DOHH2 (cell line): Measurements from ENCODE around the gene BPI.

Experiments
- H3F3A ChIP-seq: fragments of 200-600 bp; sonication (generic), shearing (Covaris generic); 2 replicates; pipeline ENCODE4 v1.6.0; 2016; ENCODE audit warnings: antibody characterized with exemption, mild to moderate bottlenecking; ENCODE audit not compliant: control insufficient read depth, insufficient read depth
- H3K27ac ChIP-seq: fragments of 200-600 bp; sonication (generic); 2 replicates; pipeline ENCODE4 v1.5.1; 2014; ENCODE audit warnings: low read depth, mild to moderate bottlenecking, low read length, moderate library complexity
- H3K27me3 ChIP-seq: fragments of 200-600 bp; sonication (generic); 2 replicates; pipeline ENCODE4 v1.6.1; 2014; ENCODE audit warnings: mild to moderate bottlenecking, low read length, mixed read lengths; ENCODE audit not compliant: control insufficient read depth
- H3K36me3 ChIP-seq: fragments of 200-600 bp; sonication (generic); 2 replicates; pipeline ENCODE4 v1.6.1; 2014; ENCODE audit warnings: mild to moderate bottlenecking, low read length, moderate library complexity, mixed read lengths; ENCODE audit not compliant: control insufficient read depth
- H3K4me1 ChIP-seq: fragments of 200-600 bp; sonication (generic); 2 replicates; pipeline ENCODE4 v1.6.1; 2014; ENCODE audit warnings: mild to moderate bottlenecking, low read length, mixed read lengths; ENCODE audit not compliant: control insufficient read depth
- H3K4me2 ChIP-seq: fragments of 200-600 bp; sonication (generic); 2 replicates; pipeline ENCODE4 v1.6.0; 2014; ENCODE audit warnings: mild to moderate bottlenecking, low read length, moderate library complexity
- H3K4me3 ChIP-seq: fragments of 200-600 bp; sonication (generic); 2 replicates; pipeline ENCODE4 v1.5.1; 2014; ENCODE audit warnings: mild to moderate bottlenecking, low read length, mixed read lengths
- H3K79me2 ChIP-seq: fragments of 200-600 bp; sonication (generic); 2 replicates; pipeline ENCODE4 v1.6.1; 2014; ENCODE audit warnings: mild to moderate bottlenecking, low read length, mixed read lengths; ENCODE audit not compliant: control insufficient read depth
- H3K9me2 ChIP-seq: fragments of 200-600 bp; sonication (generic); replicated peaks from 2 replicates; pipeline ENCODE4 v1.6.1; 2014; ENCODE audit warnings: mild to moderate bottlenecking, low read length, mixed read lengths; ENCODE audit not compliant: control insufficient read depth
- H3K9me3 ChIP-seq: fragments of 200-600 bp; sonication (generic); 2 replicates; pipeline ENCODE4 v1.6.1; 2014; ENCODE audit warnings: antibody characterized with exemption, low read length, mixed read lengths; ENCODE audit not compliant: control insufficient read depth, insufficient read depth
- H4K20me1 ChIP-seq: fragments of 200-600 bp; sonication (generic); 2 replicates; pipeline ENCODE4 v1.6.0; 2014; ENCODE audit warnings: low read depth, mild to moderate bottlenecking, antibody characterized with exemption, low read length, moderate library complexity; ENCODE audit not compliant: control insufficient read depth, insufficient read depth
- CTCF ChIP-seq: fragments of 200-600 bp; sonication (generic); IDR thresholded peaks from one replicate; pipeline ENCODE4 v1.5.1; 2014; ENCODE audit warnings: antibody characterized with exemption, mild to moderate bottlenecking, low read depth, low read length; ENCODE audit not compliant: poor library complexity, severe bottlenecking
- EZH2phosphoT487 ChIP-seq: fragments of 200-600 bp; sonication (generic); IDR thresholded peaks from 2 replicates; pipeline ENCODE4 v1.6.1; 2017; ENCODE audit warnings: borderline replicate concordance, mild to moderate bottlenecking, antibody characterized with exemption, low read length, moderate library complexity, mixed read lengths

BPI gene

GRCh38 chr20:38330638-38331037 lies 26.7 kb downstream of the BPI start:
- Histone ChIP-seq H4K20me1 (no peaks in the 10 kb centered on the region), H3F3A (no peaks in the 10 kb centered on the region), H3K9me2 (no peaks in the 10 kb centered on the region), H3K4me2 (no peak overlapping the region), H3K27ac (no peak overlapping the region), H3K4me3 (no peak overlapping the region), H3K9me3 (no peaks in the 10 kb centered on the region), H3K36me3 (no peaks in the 10 kb centered on the region), H3K79me2 (no peaks in the 10 kb centered on the region), H3K4me1 (no peaks in the 10 kb centered on the region), H3K27me3 (no peaks in the 10 kb centered on the region)
- TF ChIP-seq EZH2phosphoT487, result no peak
- no peak for TF ChIP-seq CTCF

DNA sequence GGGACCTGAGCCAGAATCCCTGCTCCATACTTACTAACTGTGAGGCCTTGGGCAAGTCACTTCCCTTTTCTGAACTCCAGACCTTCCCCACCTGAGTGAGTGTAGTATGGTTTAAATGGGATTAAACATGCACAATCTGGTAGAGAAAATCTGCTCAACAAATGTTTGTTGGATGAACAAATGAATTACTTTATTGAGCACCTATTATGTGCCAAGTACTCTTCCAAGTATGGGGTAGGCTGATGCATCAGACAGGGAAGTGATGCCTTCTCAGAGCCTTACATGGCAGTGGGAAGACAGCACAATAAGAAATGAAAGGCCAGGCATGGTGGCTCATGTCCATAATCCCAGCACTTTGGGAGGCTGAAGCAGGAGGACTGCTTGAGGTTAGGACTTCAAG lies 27.3 kb downstream of the BPI start:
- no peaks in the 10 kb centered on the region for H3K4me1 ChIP-seq
- H3K9me2 ChIP-seq, result no peaks in the 10 kb centered on the region
- no peak overlapping the region for H3K4me3 ChIP-seq
- H3K79me2 ChIP-seq, result no peaks in the 10 kb centered on the region
- no peaks in the 10 kb centered on the region for H3K9me3 ChIP-seq
- H3F3A ChIP-seq, result no peaks in the 10 kb centered on the region
- TF ChIP-seq CTCF (no peak), EZH2phosphoT487 (no peak)
- no peak overlapping the region for H3K4me2 ChIP-seq
- no peaks in the 10 kb centered on the region for H3K36me3 ChIP-seq
- H3K27me3 ChIP-seq, result no peaks in the 10 kb centered on the region
- H3K27ac ChIP-seq, result no peak overlapping the region
- H4K20me1 ChIP-seq, result no peaks in the 10 kb centered on the region

GRCh38 chr20:38331814-38332213 lies 27.9 kb downstream of the BPI start:
- no peak overlapping the region for H3K27ac ChIP-seq
- TF ChIP-seq CTCF (no peak), EZH2phosphoT487 (no peak)
- no peaks in the 10 kb centered on the region for H3K27me3 ChIP-seq
- H3K4me2 ChIP-seq, result no peak overlapping the region
- H3K4me1 ChIP-seq, result no peaks in the 10 kb centered on the region
- H3K9me2 ChIP-seq, result no peaks in the 10 kb centered on the region
- H3K9me3 ChIP-seq, result no peaks in the 10 kb centered on the region
- no peak overlapping the region for H3K4me3 ChIP-seq
- no peaks in the 10 kb centered on the region for H3K36me3 ChIP-seq
- H4K20me1 ChIP-seq, result no peaks in the 10 kb centered on the region
- H3K79me2 ChIP-seq, result no peaks in the 10 kb centered on the region
- no peaks in the 10 kb centered on the region for H3F3A ChIP-seq

- Histone ChIP-seq H4K20me1 (no peaks in the 10 kb centered on the region), H3F3A (no peaks in the 10 kb centered on the region), H3K9me3 (peaks cover 6% of the 10 kb centered on the region; the same call in 1 of the 2 replicates), H3K79me2 (no peaks in the 10 kb centered on the region), H3K27ac (no peak overlapping the region), H3K27me3 (no peaks in the 10 kb centered on the region), H3K4me2 (no peak overlapping the region), H3K4me3 (no peak overlapping the region), H3K4me1 (no peaks in the 10 kb centered on the region), H3K36me3 (no peaks in the 10 kb centered on the region), H3K9me2 (no peaks in the 10 kb centered on the region)
- TF ChIP-seq CTCF (no peak), EZH2phosphoT487 (no peak)
Observed at GRCh38 chr20:38334016-38334415, 30.1 kb downstream of the BPI start.
